ENCODE measurements around the gene COL19A1. TPM values are rescaled to one million over a fixed set of nuclear protein-coding genes. Genes with fewer than 3 reads are reported as not detected.
A peak's percentile ranks its signal among the peaks of the same experiment; 100 is the strongest.

Gene COL19A1
- total and polyA plus RNA-seq, 4 donors = 0.09 to 4.4 (median 0.80) TPM; not detected in 1

DNA sequence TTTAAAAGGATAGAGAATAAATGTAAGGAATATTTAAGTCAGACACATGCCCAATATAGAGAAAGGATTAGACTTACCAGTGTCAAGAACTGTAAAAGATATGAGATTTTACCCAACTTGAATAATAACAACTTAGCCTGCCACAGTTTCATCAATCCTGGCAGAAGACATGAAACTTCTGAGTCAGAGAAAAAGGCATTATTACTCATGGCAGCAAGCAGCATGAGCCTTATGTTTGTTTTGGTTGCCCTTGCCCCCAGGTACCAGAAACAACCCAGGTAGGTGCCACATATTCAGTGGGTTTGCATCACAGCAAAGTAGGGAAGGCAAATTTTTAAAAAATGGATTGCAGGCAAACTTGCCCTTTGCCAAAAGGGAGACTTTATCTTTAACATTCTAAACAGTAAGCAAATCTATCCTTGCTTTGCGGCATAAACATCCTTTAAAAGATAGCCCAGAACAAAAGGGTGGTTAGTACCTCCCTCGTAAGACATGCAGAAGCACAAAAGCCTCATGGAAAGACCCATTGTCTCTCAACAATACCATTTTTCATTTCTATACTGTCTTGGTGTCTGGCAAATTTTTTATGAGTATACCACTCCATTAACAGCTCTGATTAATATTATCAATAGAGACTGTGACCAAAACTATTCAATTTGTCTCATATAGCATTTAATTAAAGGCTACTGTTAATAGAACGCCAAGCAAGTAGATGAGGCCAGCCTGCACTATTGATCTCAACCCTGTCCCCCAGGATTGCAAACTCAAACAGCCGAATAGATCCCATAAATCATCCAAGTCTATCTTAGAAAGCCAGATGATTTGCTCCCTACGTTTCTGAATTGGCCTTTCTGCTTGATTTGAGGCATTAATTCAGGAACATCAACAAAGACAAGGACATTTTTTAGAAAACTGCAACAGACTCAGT, 185.1 kb downstream of the COL19A1 start:
- no peak overlapping the region for H3K9ac ChIP-seq (ENCODE audit: insufficient read depth in 1 of 2, low read length in 2 of 2)
- TF ChIP-seq, protein P1, sequence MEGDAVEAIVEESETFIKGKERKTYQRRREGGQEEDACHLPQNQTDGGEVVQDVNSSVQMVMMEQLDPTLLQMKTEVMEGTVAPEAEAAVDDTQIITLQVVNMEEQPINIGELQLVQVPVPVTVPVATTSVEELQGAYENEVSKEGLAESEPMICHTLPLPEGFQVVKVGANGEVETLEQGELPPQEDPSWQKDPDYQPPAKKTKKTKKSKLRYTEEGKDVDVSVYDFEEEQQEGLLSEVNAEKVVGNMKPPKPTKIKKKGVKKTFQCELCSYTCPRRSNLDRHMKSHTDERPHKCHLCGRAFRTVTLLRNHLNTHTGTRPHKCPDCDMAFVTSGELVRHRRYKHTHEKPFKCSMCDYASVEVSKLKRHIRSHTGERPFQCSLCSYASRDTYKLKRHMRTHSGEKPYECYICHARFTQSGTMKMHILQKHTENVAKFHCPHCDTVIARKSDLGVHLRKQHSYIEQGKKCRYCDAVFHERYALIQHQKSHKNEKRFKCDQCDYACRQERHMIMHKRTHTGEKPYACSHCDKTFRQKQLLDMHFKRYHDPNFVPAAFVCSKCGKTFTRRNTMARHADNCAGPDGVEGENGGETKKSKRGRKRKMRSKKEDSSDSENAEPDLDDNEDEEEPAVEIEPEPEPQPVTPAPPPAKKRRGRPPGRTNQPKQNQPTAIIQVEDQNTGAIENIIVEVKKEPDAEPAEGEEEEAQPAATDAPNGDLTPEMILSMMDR (IDR thresholded peaks at IDR 0.05; ENCODE audit: control extremely low read depth, extremely low read depth) = no peak
- DNase-seq = no peak
- H3K36me3 ChIP-seq (ENCODE audit: control insufficient read depth in 4 of 4, insufficient read depth in 4 of 4, low read length in 4 of 4) = no peaks in the 10 kb centered on the region
- H3K27me3 ChIP-seq (ENCODE audit: control insufficient read depth in 3 of 3, insufficient read depth in 3 of 3, low read length in 2 of 3) = no peaks in the 10 kb centered on the region
- ATAC-seq (ENCODE audit: insufficient read depth, low FRiP score) = no peak
- H3K4me3 ChIP-seq = no peak overlapping the region
- no peaks in the 10 kb centered on the region for H3K4me1 ChIP-seq (ENCODE audit: control insufficient read depth in 5 of 5, insufficient read depth in 5 of 5, low read length in 5 of 5)
- H3K9me3 ChIP-seq (ENCODE audit: control insufficient read depth in 4 of 4, insufficient read depth in 3 of 4, low read length in 3 of 4) = no peaks in the 10 kb centered on the region
- WGBS, 2 donors = 76 to 80% methylated on average over 5 of the region's 5 CpGs
- no peak overlapping the region for H3K27ac ChIP-seq (ENCODE audit: low read depth in 1 of 2, low read length in 1 of 2)

GRCh38 chr6:70059039-70059719, 192.8 kb downstream of the COL19A1 start:
- H3K36me3 ChIP-seq (ENCODE audit: control insufficient read depth in 4 of 4, insufficient read depth in 4 of 4, low read length in 4 of 4) = no peaks in the 10 kb centered on the region
- DNase-seq = peak in 2 of 3 donors; percentile 22 to 50
- H3K27me3 ChIP-seq (ENCODE audit: control insufficient read depth in 3 of 3, insufficient read depth in 3 of 3, low read length in 2 of 3) = no peaks in the 10 kb centered on the region
- TF ChIP-seq, protein P1 (IDR thresholded peaks at IDR 0.05; ENCODE audit: control extremely low read depth, extremely low read depth) = no peak
- H3K9me3 ChIP-seq (ENCODE audit: control insufficient read depth in 4 of 4, insufficient read depth in 3 of 4, low read length in 3 of 4) = no peaks in the 10 kb centered on the region
- H3K27ac ChIP-seq (ENCODE audit: low read depth in 1 of 2, low read length in 1 of 2) = no peak overlapping the region
- ATAC-seq (ENCODE audit: insufficient read depth, low FRiP score) = peak; percentile 34
- H3K4me1 ChIP-seq (ENCODE audit: control insufficient read depth in 5 of 5, insufficient read depth in 5 of 5, low read length in 5 of 5) = peaks cover 0 to 7% (median 0%) of the 10 kb centered on the region in 5 donors
- H3K9ac ChIP-seq (ENCODE audit: insufficient read depth in 1 of 2, low read length in 2 of 2) = no peak overlapping the region
- 37 to 45% methylated on average over 2 of the region's 2 CpGs for WGBS, 2 donors
- H3K4me3 ChIP-seq = no peak overlapping the region

DNA sequence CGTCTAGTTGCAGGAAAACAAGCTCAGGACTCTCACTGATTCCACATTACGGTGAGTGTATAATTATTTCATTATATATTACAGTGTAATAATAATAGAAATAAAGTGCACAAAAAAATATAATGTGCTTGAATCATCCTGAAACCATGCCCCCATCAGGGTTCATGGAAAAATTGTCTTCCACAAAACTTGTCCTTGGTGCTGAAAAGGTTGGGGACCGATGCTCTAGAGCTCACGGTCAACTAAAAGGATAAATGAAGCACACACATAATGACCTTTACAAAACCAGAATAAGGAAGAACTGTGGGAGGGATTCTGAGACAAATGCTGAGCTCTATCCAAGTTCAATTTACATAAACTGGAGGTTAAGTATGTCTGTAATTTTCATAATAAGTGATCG, 194.3 kb downstream of the COL19A1 start:
- ATAC-seq (ENCODE audit: insufficient read depth, low FRiP score) (no peak), DNase-seq (peak in 1 of 3 donors; percentile 23)
- Histone ChIP-seq H3K27ac (ENCODE audit: low read depth in 1 of 2, low read length in 1 of 2) (no peak overlapping the region), H3K27me3 (ENCODE audit: control insufficient read depth in 3 of 3, insufficient read depth in 3 of 3, low read length in 2 of 3) (no peaks in the 10 kb centered on the region), H3K36me3 (ENCODE audit: control insufficient read depth in 4 of 4, insufficient read depth in 4 of 4, low read length in 4 of 4) (no peaks in the 10 kb centered on the region), H3K4me1 (ENCODE audit: control insufficient read depth in 5 of 5, insufficient read depth in 5 of 5, low read length in 5 of 5) (peaks cover 0 to 7% (median 0%) of the 10 kb centered on the region in 5 donors), H3K9me3 (ENCODE audit: control insufficient read depth in 4 of 4, insufficient read depth in 3 of 4, low read length in 3 of 4) (no peaks in the 10 kb centered on the region), H3K9ac (ENCODE audit: insufficient read depth in 1 of 2, low read length in 2 of 2) (no peak overlapping the region), H3K4me3 (no peak overlapping the region)
- TF ChIP-seq, protein P1 (IDR thresholded peaks at IDR 0.05; ENCODE audit: control extremely low read depth, extremely low read depth) = no peak
- WGBS, 2 donors = 91 to 92% methylated on average over 5 of the region's 5 CpGs
